H1 (cell line): ENCODE data around the gene RNFT2. TPM values are rescaled to one million over a fixed set of nuclear protein-coding genes. Genes with fewer than 3 reads are reported as not detected.

Experiments
- CHD7 ChIP-seq: fragments of 300-600 bp; sonication (generic); IDR thresholded peaks from 2 replicates; pipeline ENCODE4 v1.7.1; 2012; ENCODE audit warnings: low read length, moderate library complexity, mild to moderate bottlenecking, inconsistent platforms; ENCODE audit not compliant: insufficient replicate concordance
- POLR2A ChIP-seq, 2 experiments: IDR thresholded peaks; 1 replicate in 1 of 2; 2 replicates in 1 of 2; pipeline ENCODE4 v1.6.1; 2011; ENCODE audit warnings: low read depth in 2 of 2, low read length in 2 of 2, mild to moderate bottlenecking in 2 of 2; ENCODE audit errors: control extremely low read depth in 1 of 2
- SIN3A ChIP-seq, 2 experiments: IDR thresholded peaks in 1 of 2; conservative IDR thresholded peaks in 1 of 2; 2 replicates each; pipeline ENCODE4 v1.6.1; 2011 to 2012; ENCODE audit warnings: low read length in 2 of 2, improper control_type of control experiment in 1 of 2, low read depth in 1 of 2, mild to moderate bottlenecking in 1 of 2
- SUZ12 ChIP-seq: fragments of 200-600 bp; sonication (generic); IDR thresholded peaks from 2 replicates; pipeline ENCODE4 v1.6.1; 2012; ENCODE audit warnings: mild to moderate bottlenecking, inconsistent platforms, low read length, moderate library complexity, mixed read lengths
- polyA plus RNA-seq, 7 experiments: library from polyadenylated mRNA; depleted of rRNA in 3 of 7; stranded (reverse) in 5 of 7; unstranded in 2 of 7; fragments of >200 nt in 5 of 7; fragments of 200-250 nt in 2 of 7; gene quantifications; 1 replicate in 5 of 7; 2 replicates in 1 of 7; 4 replicates in 1 of 7; pipeline versions ENCODE4 v1.2.1 to v1.2.3, GENCODE V29; 2011 to 2013; ENCODE audit warnings: missing spikeins in 2 of 7, mixed read lengths in 2 of 7
- total RNA-seq: library from RNA; stranded (reverse); fragmentation: NEBNext Ultra II Directional; extraction: Animal tissue kit (Norgen Biotek cat#: 25700); gene quantifications from 2 replicates; pipeline ENCODE4 v1.2.1, GENCODE V29; 2021

Gene RNFT2
- total and polyA plus RNA-seq, 2 of the 8 experiments (the other 6 are each of a cell fraction or from before 2014, with no cell fraction given) = 14.2 to 33.1 TPM

GRCh38 chr12:116761499-116761898, 23.4 kb downstream of the RNFT2 start (continued):
- TF ChIP-seq SIN3A (conservative IDR thresholded peaks at IDR 0.05 in 1 of 2, IDR thresholded peaks at IDR 0.05 in 1 of 2; ENCODE audit: low read depth in 1 of 2, low read length in 2 of 2) (no peak), SUZ12 (no peak), CHD7 (no peak), POLR2A (IDR thresholded peaks at IDR 0.05; ENCODE audit: control extremely low read depth in 1 of 2, low read depth in 2 of 2, low read length in 2 of 2) (no peak)
